GM12878 (cell line): ENCODE data around the gene KIAA1671. TPM values are rescaled to one million over a fixed set of nuclear protein-coding genes. Genes with fewer than 3 reads are reported as not detected.

Experiments
- ATAC-seq: fragments of 200-7000 bp; cut with Tn5 transposase; 3 replicates; pipeline ENCODE4 v1.9.1; 2020; ENCODE audit warnings: mild to moderate bottlenecking, moderate library complexity
- BruUV-seq: library from RNA; stranded (reverse); fragments of 400-500 nt; replicated peaks from 2 replicates; lab custom pipeline; 2021; lab: Mats Ljungman, UMichigan
- CTCF ChIA-PET: fragments of 300-600 bp; sonication (Branson Sonifier 250); formaldehyde crosslinking; extraction: SDS; loops from one replicate; lab custom pipeline; 2021; ENCODE audit warnings: inconsistent platforms; lab: Yijun Ruan, JAX
- POLR2A ChIA-PET: fragments of 350-600 bp; formaldehyde crosslinking; extraction: SDS; loops from one replicate; lab custom pipeline; 2021; ENCODE audit warnings: inconsistent platforms; lab: Charles Lee
- RAD21 ChIA-PET: fragments of 300-600 bp; sonication (Branson Sonifier 250); formaldehyde crosslinking; loops from one replicate; lab custom pipeline; 2023; ENCODE audit warnings: antibody characterized with exemption; ENCODE audit not compliant: unreplicated experiment; lab: Charles Lee
- SMC1A ChIA-PET: fragments of 300-600 bp; sonication (Branson Sonifier 250); formaldehyde crosslinking; loops from one replicate; lab custom pipeline; 2023; ENCODE audit not compliant: unreplicated experiment, uncharacterized antibody; lab: Charles Lee
- DNase-seq: peaks from one replicate; pipeline ENCODE4 v3.0.0-alpha.2; 2011; ENCODE audit warnings: low read depth, low spot score
- FAIRE-seq: peaks from 3 replicates; lab custom pipeline; 2011; peaks lifted over from hg19 to GRCh38; lab: Jason Lieb, UNC
- H2AFZ ChIP-seq: 2 replicates; pipeline ENCODE4 v1.6.0; 2011; ENCODE audit warnings: low read depth, low read length, control low read depth; ENCODE audit not compliant: control insufficient read depth
- H3K27ac ChIP-seq: 2 replicates; pipeline ENCODE4 v1.5.1; 2011; ENCODE audit warnings: control low read depth; ENCODE audit not compliant: control insufficient read depth, insufficient read depth
- H3K27me3 ChIP-seq, 2 experiments: replicated peaks in 1 of 2; 2 replicates each; pipeline versions ENCODE4 v1.6.0 to v1.6.1; 2011; ENCODE audit warnings: low read length in 1 of 2; ENCODE audit not compliant: control insufficient read depth in 2 of 2, insufficient read depth in 2 of 2
- H3K36me3 ChIP-seq, 2 experiments: 2 replicates each; pipeline ENCODE4 v1.5.1; 2011; ENCODE audit warnings: low read length in 1 of 2; ENCODE audit not compliant: control insufficient read depth in 2 of 2, insufficient read depth in 2 of 2
- H3K4me1 ChIP-seq: 2 replicates; pipeline ENCODE4 v1.6.1; 2011; ENCODE audit warnings: mild to moderate bottlenecking, low read length, moderate library complexity, mixed read lengths; ENCODE audit not compliant: control insufficient read depth, insufficient read depth
- H3K4me2 ChIP-seq: 2 replicates; pipeline ENCODE4 v1.6.0; 2011; ENCODE audit warnings: control low read depth; ENCODE audit not compliant: control insufficient read depth, insufficient read depth
- H3K4me3 ChIP-seq: fragments of 200-600 bp; sonication (generic); 2 replicates; pipeline ENCODE4 v1.5.1; 2016
- H3K79me2 ChIP-seq: 2 replicates; pipeline ENCODE4 v1.6.0; 2011; ENCODE audit warnings: low read length; ENCODE audit not compliant: control insufficient read depth, insufficient read depth
- H3K9ac ChIP-seq: 2 replicates; pipeline ENCODE4 v1.8.0; 2011; ENCODE audit warnings: low read length, control low read depth, mixed read lengths; ENCODE audit not compliant: control insufficient read depth, insufficient read depth
- H3K9me3 ChIP-seq: replicated peaks from 3 replicates; pipeline ENCODE4 v1.5.1; 2011; ENCODE audit warnings: mild to moderate bottlenecking, low read length; ENCODE audit not compliant: control insufficient read depth, insufficient read depth
- H4K20me1 ChIP-seq: 2 replicates; pipeline ENCODE4 v1.6.0; 2011; ENCODE audit not compliant: control insufficient read depth, insufficient read depth
- EP300 ChIP-seq, 2 experiments: fragments of 150-350 bp in 1 of 2; IDR thresholded peaks; 2 replicates each; pipeline ENCODE4 v1.6.1; 2011 to 2012; ENCODE audit warnings: low read depth in 2 of 2, low read length in 2 of 2, borderline replicate concordance in 1 of 2, improper control_type of control experiment in 1 of 2, inconsistent platforms in 1 of 2; ENCODE audit not compliant: control insufficient read depth in 1 of 2
- MXI1 ChIP-seq: fragments of 150-350 bp; IDR thresholded peaks from 2 replicates; pipeline ENCODE4 v1.6.1; 2011; ENCODE audit warnings: low read depth, mild to moderate bottlenecking, inconsistent platforms, low read length, improper control_type of control experiment
- RAD51 ChIP-seq: fragments of 450-650 bp; IDR thresholded peaks from 2 replicates; pipeline ENCODE4 v1.6.1; 2016; ENCODE audit warnings: moderate library complexity, mild to moderate bottlenecking, inconsistent platforms
- SMC3 ChIP-seq: IDR thresholded peaks from 2 replicates; pipeline ENCODE4 v1.6.1; 2011; ENCODE audit warnings: low read length, improper control_type of control experiment, borderline replicate concordance
- TCF7 ChIP-seq: IDR thresholded peaks from 2 replicates; pipeline ENCODE4 v1.6.1; 2014; ENCODE audit warnings: antibody characterized with exemption, borderline replicate concordance
- ZBTB40 ChIP-seq: fragments of 450-650 bp; IDR thresholded peaks from 2 replicates; pipeline ENCODE4 v1.6.1; 2016; ENCODE audit warnings: mild to moderate bottlenecking, moderate library complexity, borderline replicate concordance
- WGBS: methylation state at CpG from one replicate; pipeline ENCODE4 v1.1.6; 2016; ENCODE audit warnings: low lambda C conversion rate; ENCODE audit not compliant: insufficient replicate concordance, insufficient coverage; ENCODE audit errors: missing lambda C conversion rate; 5-methylcytosine and 5-hydroxymethylcytosine counted together
- in situ Hi-C: fragments of 300-500 bp; cut with MboI; formaldehyde crosslinking; loops from 9 replicates; pipeline ENCODE4 v1.14.3; 2018; ENCODE audit warnings: mixed read lengths
- intact Hi-C: fragments of 100-400 bp; cut with micrococcal nuclease; formaldehyde crosslinking; loops from one replicate; pipeline ENCODE4 v1.14.2; 2022; ENCODE audit not compliant: unreplicated experiment
- polyA plus RNA-seq, 11 experiments: library from polyadenylated mRNA; depleted of rRNA in 4 of 11; unstranded in 6 of 11; stranded (reverse) in 5 of 11; fragments of >200 nt; fragmentation: Nextera tagmentation in 4 of 11; fragmentation: Illumina TruSeq in 1 of 11; extraction: Ambion mirVana in 4 of 11; extraction: Trizol in 1 of 11; gene quantifications; 1 replicate in 1 of 11; 2 replicates in 10 of 11; pipeline versions ENCODE4 v1.2.1 to v1.2.3, GENCODE V29; 2011 to 2016; ENCODE audit warnings: inconsistent platforms in 2 of 11, missing spikeins in 2 of 11, low read depth in 1 of 11
- total RNA-seq, 4 experiments: library from RNA; depleted of rRNA in 3 of 4; stranded (reverse); fragments of >200 nt in 3 of 4; fragmentation: Illumina TruSeq in 1 of 4; extraction: Trizol in 1 of 4; gene quantifications; 2 replicates each; pipeline versions ENCODE4 v1.2.1 to v1.2.3, GENCODE V29; 2013 to 2021

KIAA1671 gene
- total and polyA plus RNA-seq, 10 of the 15 experiments (the other 5 are each of a cell fraction or from before 2014, with no cell fraction given), result 0.05 to 2.7 (median 0.33) TPM

GRCh38 chr22:25162561-25162960 is 210.0 kb downstream of the KIAA1671 start:
- FAIRE-seq, result no peak

More at GRCh38 chr22:25162561-25162960, 210.0 kb downstream of the KIAA1671 start:
- Histone ChIP-seq H4K20me1 (no peaks in the 10 kb centered on the region), H2AFZ (no peak overlapping the region), H3K27ac (no peak overlapping the region), H3K9ac (no peak overlapping the region), H3K27me3 (peaks cover 0 to 4% of the 10 kb centered on the region in 2 experiments; a peak in 3 of 4 replicates), H3K4me2 (no peak overlapping the region), H3K4me3 (no peak overlapping the region), H3K36me3 (no peaks in the 10 kb centered on the region), H3K79me2 (no peaks in the 10 kb centered on the region), H3K4me1 (no peaks in the 10 kb centered on the region), H3K9me3 (no peaks in the 10 kb centered on the region)
- RAD21 ChIA-PET, result no interaction called here
- ATAC-seq (no peak), DNase-seq (no peak)
- 6% methylated on average over 1 of the region's 1 CpG for WGBS
- intact Hi-C loops (no loop called here), in situ Hi-C loops (no loop called here)
- POLR2A ChIA-PET, result no interaction called here
- no TSS peak for BruUV-seq
- TF ChIP-seq RAD51 (no peak), ZBTB40 (peak; percentile 77), TCF7 (no peak), EP300 (IDR thresholded peaks at IDR 0.05; ENCODE audit: borderline replicate concordance in 1 of 2, control insufficient read depth in 1 of 2, low read depth in 2 of 2, low read length in 2 of 2) (no peak), MXI1 (no peak), SMC3 (no peak)
- SMC1A ChIA-PET, result no interaction called here
- CTCF ChIA-PET, result no interaction called here
